Measurements from ENCODE around the gene LRPAP1.
"Not testable (repeated sequence)": the region's sequence is repeated elsewhere in the genome, so short reads cannot be mapped to it uniquely, and the experiment has no call there.

Gene LRPAP1

GRCh38 chr4:3460926-3461325, 71.3 kb downstream of the LRPAP1 start:
- DNase-seq, result no peak
- intact Hi-C loops (cut with DNase I), result no loop called here

GRCh38 chr4:3459156-3459555, 73.1 kb downstream of the LRPAP1 start:
- intact Hi-C loops (cut with DNase I); DNase-seq: not testable (repeated sequence)

- intact Hi-C loops (cut with DNase I), result no loop called here
- DNase-seq, result no peak
Observed at GRCh38 chr4:3458371-3458770, 73.9 kb downstream of the LRPAP1 start.

GRCh38 chr4:3455596-3455995, 76.6 kb downstream of the LRPAP1 start:
- intact Hi-C loops (cut with DNase I); DNase-seq: not testable (repeated sequence)

Measured in head of caudate nucleus (tissue), 42 donors.